Hematopoietic multipotent progenitor cell (in vitro differentiated cells): ENCODE data around the gene GANC. TPM values are rescaled to one million over a fixed set of nuclear protein-coding genes. Genes with fewer than 3 reads are reported as not detected.

Experiments used
- total RNA-seq: library from RNA; depleted of rRNA; stranded (reverse); fragments of >200 nt; gene quantifications from one replicate; pipeline ENCODE4 v1.2.3, GENCODE V29; 2012

GANC gene
- total RNA-seq, 1 donor, result 24.2 TPM

Other genes with a start within 250 kb of the GANC start
- not detected for gene PLA2G4D, start 178.6 kb upstream of the GANC start, total RNA-seq
- gene PLA2G4F, start 116.6 kb upstream of the GANC start, total RNA-seq, result not detected
- 58.4 TPM for gene VPS39, start 64.9 kb upstream of the GANC start, total RNA-seq
- 29.6 TPM for gene TMEM87A, start 232 bp downstream of the GANC start, total RNA-seq
- gene CAPN3, start 86.3 kb downstream of the GANC start, total RNA-seq, result 3.0 TPM
- gene ZNF106, start 217.9 kb downstream of the GANC start, total RNA-seq, result 25.6 TPM
- 29.6 TPM for gene SNAP23, start 222.4 kb downstream of the GANC start, total RNA-seq